Activated CD4-positive, alpha-beta T cell treated with anti-CD3 and anti-CD28 coated beads, Interleukin-2, amount 10 ng/mL, durations not matched to agents 7 days and 5 days (primary cell): Measurements from ENCODE around the gene RBBP4. TPM values are rescaled to one million over a fixed set of nuclear protein-coding genes. Genes with fewer than 3 reads are reported as not detected.
A peak's percentile ranks its signal among the peaks of the same experiment; 100 is the strongest.
"Not testable (repeated sequence)": the region's sequence is repeated elsewhere in the genome, so short reads cannot be mapped to it uniquely, and the experiment has no call there.

Experiments
- CTCF ChIA-PET: fragments of 350-600 bp; sonication (Branson Sonifier 250); formaldehyde crosslinking; loops from one replicate; lab custom pipeline; 2021; ENCODE audit warnings: antibody characterized with exemption; lab: Charles Lee
- POLR2A ChIA-PET: fragments of 350-600 bp; sonication (Branson Sonifier 250); formaldehyde crosslinking; loops from one replicate; lab custom pipeline; 2021; ENCODE audit warnings: antibody characterized with exemption; lab: Charles Lee
- DNase-seq: peaks from one replicate; pipeline ENCODE4 v3.0.0-alpha.2; 2020
- H3K27ac Mint-ChIP-seq: one replicate; pipeline ENCODE4 v1.8.0; 2021; ENCODE audit warnings: mild to moderate bottlenecking, moderate library complexity, mixed read lengths
- H3K27me3 Mint-ChIP-seq: one replicate; pipeline ENCODE4 v1.8.0; 2021; ENCODE audit warnings: mixed read lengths
- H3K36me3 Mint-ChIP-seq: one replicate; pipeline ENCODE4 v1.8.0; 2021; ENCODE audit warnings: low read depth, mixed read lengths
- H3K4me1 Mint-ChIP-seq: one replicate; pipeline ENCODE4 v1.8.0; 2021; ENCODE audit warnings: mixed read lengths
- H3K4me3 Mint-ChIP-seq: one replicate; pipeline ENCODE4 v1.8.0; 2021; ENCODE audit warnings: mild to moderate bottlenecking, moderate library complexity, mixed read lengths
- H3K9me3 Mint-ChIP-seq: one replicate; pipeline ENCODE4 v1.8.0; 2021; ENCODE audit warnings: mixed read lengths
- total RNA-seq, 2 experiments: library from RNA; stranded (reverse); gene quantifications; one replicate each; pipeline ENCODE4 v1.2.3, GENCODE V29; 2021

RBBP4 gene
- total RNA-seq, 2 experiments from 2014 or later, result 311 TPM

GRCh38 chr1:32683397-32683796 lies 32.4 kb downstream of the RBBP4 start:
- POLR2A ChIA-PET, result no interaction called here
- Mint-ChIP-seq H3K27ac (no peak overlapping the region), H3K4me3 (no peak overlapping the region), H3K27me3 (no peaks in the 10 kb centered on the region), H3K36me3 (peaks cover 52% of the 10 kb centered on the region), H3K4me1 (no peaks in the 10 kb centered on the region), H3K9me3 (no peaks in the 10 kb centered on the region)
- CTCF ChIA-PET, result no interaction called here
- DNase-seq, result no peak

- ChIA-PET CTCF (interaction anchor here (1.8 kb wide), 1 partner anchor 28 kb away, joined by 5 read pairs; no protein-coding TSS in a partner anchor), POLR2A (no interaction called here)
- Mint-ChIP-seq H3K9me3 (no peaks in the 10 kb centered on the region), H3K27me3 (no peaks in the 10 kb centered on the region), H3K36me3 (peaks cover 44% of the 10 kb centered on the region), H3K27ac (no peak overlapping the region), H3K4me3 (no peak overlapping the region), H3K4me1 (no peaks in the 10 kb centered on the region)
- DNase-seq, result no peak
These were observed 33.3 kb downstream of the RBBP4 start for GRCh38 chr1:32684167-32684811.

GRCh38 chr1:32685498-32685897 lies 34.5 kb downstream of the RBBP4 start:
- H3K27ac Mint-ChIP-seq, result no peak overlapping the region
- H3K4me3 Mint-ChIP-seq, result no peak overlapping the region
- POLR2A ChIA-PET, result no interaction called here
- CTCF ChIA-PET, result interaction anchor here (0.8 to 1.8 kb wide), 2 partner anchors 27 to 34 kb away, joined by 3 to 5 read pairs; partner anchors contain the start of gene RBBP4
- H3K4me1 Mint-ChIP-seq, result no peaks in the 10 kb centered on the region
- peaks cover 33% of the 10 kb centered on the region for H3K36me3 Mint-ChIP-seq
- no peaks in the 10 kb centered on the region for H3K27me3 Mint-ChIP-seq
- no peak for DNase-seq
- no peaks in the 10 kb centered on the region for H3K9me3 Mint-ChIP-seq

- Mint-ChIP-seq H3K4me1 (no peaks in the 10 kb centered on the region), H3K27ac (no peak overlapping the region), H3K36me3 (peaks cover 24% of the 10 kb centered on the region), H3K4me3 (no peak overlapping the region), H3K27me3 (no peaks in the 10 kb centered on the region), H3K9me3 (no peaks in the 10 kb centered on the region)
- DNase-seq, result no peak
- ChIA-PET CTCF (interaction anchor here (0.7 kb wide), 1 partner anchor 12 kb away, joined by 4 read pairs; no protein-coding TSS in a partner anchor), POLR2A (interaction anchor here (0.6 kb wide), 1 partner anchor 405 kb away, joined by 3 read pairs; no protein-coding TSS in a partner anchor)
These were observed 35.4 kb downstream of the RBBP4 start for GRCh38 chr1:32686387-32686786.

GRCh38 chr1:32693455-32694174 lies 42.6 kb downstream of the RBBP4 start:
- POLR2A ChIA-PET, result no interaction called here
- Mint-ChIP-seq H3K4me3 (no peak overlapping the region), H3K27ac (no peak overlapping the region), H3K36me3 (no peaks in the 10 kb centered on the region), H3K9me3 (no peaks in the 10 kb centered on the region), H3K27me3 (no peaks in the 10 kb centered on the region), H3K4me1 (peaks cover 11% of the 10 kb centered on the region)
- CTCF ChIA-PET, result interaction anchor here (0.6 kb wide), 1 partner anchor 33 kb away, joined by 4 read pairs; no protein-coding TSS in a partner anchor
- DNase-seq, result no peak

GRCh38 chr1:32695098-32695904 lies 44.3 kb downstream of the RBBP4 start:
- CTCF ChIA-PET, result no interaction called here
- POLR2A ChIA-PET, result no interaction called here
- H3K4me1 Mint-ChIP-seq, result peaks cover 11% of the 10 kb centered on the region

GRCh38 chr1:32696041-32696440 lies 45.0 kb downstream of the RBBP4 start:
- POLR2A ChIA-PET, result no interaction called here
- Mint-ChIP-seq H3K4me1 (peaks cover 11% of the 10 kb centered on the region), H3K9me3 (no peaks in the 10 kb centered on the region), H3K27ac (no peak overlapping the region), H3K36me3 (no peaks in the 10 kb centered on the region), H3K4me3 (no peak overlapping the region), H3K27me3 (peaks cover 6% of the 10 kb centered on the region)
- CTCF ChIA-PET, result no interaction called here
- DNase-seq, result no peak

More at GRCh38 chr1:32695098-32695904, 44.3 kb downstream of the RBBP4 start:
- no peak overlapping the region for H3K27ac Mint-ChIP-seq
- no peak overlapping the region for H3K4me3 Mint-ChIP-seq
- DNase-seq, result no peak
- no peaks in the 10 kb centered on the region for H3K9me3 Mint-ChIP-seq
- no peaks in the 10 kb centered on the region for H3K36me3 Mint-ChIP-seq
- H3K27me3 Mint-ChIP-seq, result peaks cover 5% of the 10 kb centered on the region

- CTCF ChIA-PET, result interaction anchor here (0.7 to 0.8 kb wide), 2 partner anchors 9 to 106 kb away, joined by 3 read pairs; no protein-coding TSS in a partner anchor
- H3K27ac Mint-ChIP-seq, H3K4me3 Mint-ChIP-seq, H3K9me3 Mint-ChIP-seq, H3K36me3 Mint-ChIP-seq, DNase-seq, POLR2A ChIA-PET: not testable (repeated sequence)
- Mint-ChIP-seq H3K4me1 (peaks cover 14% of the 10 kb centered on the region), H3K27me3 (peaks cover 14% of the 10 kb centered on the region)
These were observed 46.0 kb downstream of the RBBP4 start for GRCh38 chr1:32696996-32697395.

GRCh38 chr1:32701421-32701911 lies 50.5 kb downstream of the RBBP4 start:
- H3K36me3 Mint-ChIP-seq, result peaks cover 3% of the 10 kb centered on the region
- H3K9me3 Mint-ChIP-seq, result no peaks in the 10 kb centered on the region
- DNase-seq, result no peak
- peaks cover 30% of the 10 kb centered on the region for H3K27me3 Mint-ChIP-seq
- peaks cover 12% of the 10 kb centered on the region for H3K4me1 Mint-ChIP-seq
- H3K27ac Mint-ChIP-seq, result no peak overlapping the region
- POLR2A ChIA-PET, result no interaction called here
- no peak overlapping the region for H3K4me3 Mint-ChIP-seq
- CTCF ChIA-PET, result interaction anchor here (0.8 to 1.2 kb wide), 2 partner anchors 11 to 426 kb away, joined by 3 to 4 read pairs; no protein-coding TSS in a partner anchor

GRCh38 chr1:32701951-32702598 lies 51.1 kb downstream of the RBBP4 start:
- H3K4me3 Mint-ChIP-seq, result peak overlapping the region; percentile 16
- ChIA-PET CTCF (interaction anchor here (0.6 to 1.2 kb wide), 4 partner anchors 11 to 425 kb away, joined by 3 to 4 read pairs (median 3); no protein-coding TSS in a partner anchor), POLR2A (no interaction called here)
- H3K27ac Mint-ChIP-seq, result no peak overlapping the region
- peaks cover 12% of the 10 kb centered on the region for H3K4me1 Mint-ChIP-seq
- H3K9me3 Mint-ChIP-seq, result no peaks in the 10 kb centered on the region
- no peak for DNase-seq
- peaks cover 3% of the 10 kb centered on the region for H3K36me3 Mint-ChIP-seq
- H3K27me3 Mint-ChIP-seq, result peaks cover 30% of the 10 kb centered on the region

GRCh38 chr1:32702599-32703478 lies 51.8 kb downstream of the RBBP4 start, which contains the start of gene SYNC:
TSS of gene SYNC (minus strand) at chr1:32702770. CDS start at chr1:32702660, 110 bp downstream.
- Mint-ChIP-seq H3K27ac (no peak within 1 kb of the TSS), H3K36me3 (peaks cover 3% of the 10 kb centered on the region), H3K9me3 (no peaks in the 10 kb centered on the region), H3K27me3 (peaks cover 30% of the 10 kb centered on the region), H3K4me3 (peak within 1 kb of the TSS; percentile 16), H3K4me1 (peaks cover 12% of the 10 kb centered on the region)
- POLR2A ChIA-PET, result no interaction called here
- peak; percentile 23 for DNase-seq
- CTCF ChIA-PET, result interaction anchor here (0.6 to 1.7 kb wide), 4 partner anchors 9 to 122 kb away, joined by 3 to 8 read pairs (median 3); no protein-coding TSS in a partner anchor
